Measurements from ENCODE around the gene DSG1. TPM values are rescaled to one million over a fixed set of nuclear protein-coding genes. Genes with fewer than 3 reads are reported as not detected.

Gene DSG1
- total RNA-seq, 1 donor from 2014 or later = not detected

DNA sequence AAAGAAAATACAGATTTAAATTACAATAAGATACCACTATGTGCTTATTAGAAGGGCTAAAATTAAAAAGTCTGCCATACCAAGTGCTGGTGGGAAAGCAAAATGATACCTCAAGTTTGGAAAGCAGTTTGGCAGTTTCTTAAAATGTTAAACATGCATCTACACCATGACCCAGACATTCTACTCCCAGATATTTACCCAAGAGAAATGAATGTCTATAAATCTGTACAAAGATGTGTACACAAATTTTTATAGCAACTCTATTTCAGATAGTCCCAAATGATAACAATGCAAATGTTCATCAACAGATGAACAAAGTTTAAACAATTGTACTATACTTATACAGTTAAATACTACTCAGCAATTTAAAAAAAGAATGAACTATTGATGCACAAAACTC is 51.5 kb downstream of the DSG1 start:
- no peaks in the 10 kb centered on the region for H3K27me3 Mint-ChIP-seq (ENCODE audit: low read depth)
- intact Hi-C loops (cut with micrococcal nuclease) = no loop called here
- H3K36me3 Mint-ChIP-seq (ENCODE audit: low read depth) = no peaks in the 10 kb centered on the region
- no peak overlapping the region for H3K4me3 Mint-ChIP-seq (ENCODE audit: low read depth)
- no peak overlapping the region for H3K27ac Mint-ChIP-seq
- no peak for DNase-seq (ENCODE audit: low spot score)
- no peaks in the 10 kb centered on the region for H3K4me1 Mint-ChIP-seq (ENCODE audit: low read depth)
- no peaks in the 10 kb centered on the region for H3K9me3 Mint-ChIP-seq

DNA sequence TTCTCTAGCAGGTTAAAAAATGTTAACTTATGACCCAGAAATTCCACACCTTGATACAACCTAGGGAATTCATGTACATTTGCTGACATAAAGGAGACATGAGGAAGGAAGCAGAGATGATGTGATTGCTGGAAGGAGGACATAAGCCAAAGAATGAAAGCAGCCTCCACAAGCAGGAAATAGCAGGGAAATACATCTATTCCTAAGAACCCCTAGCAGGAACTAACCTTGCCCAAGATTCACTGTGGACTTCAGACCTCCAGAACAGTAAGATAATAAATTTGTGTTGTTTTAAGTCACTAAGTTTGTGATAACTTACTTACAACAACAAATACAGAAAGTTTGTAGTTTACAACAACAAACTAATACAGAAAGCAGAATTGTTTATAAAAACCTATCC is 54.0 kb downstream of the DSG1 start:
- Mint-ChIP-seq H3K27ac (no peak overlapping the region), H3K36me3 (ENCODE audit: low read depth) (no peaks in the 10 kb centered on the region), H3K4me3 (ENCODE audit: low read depth) (no peak overlapping the region), H3K4me1 (ENCODE audit: low read depth) (no peaks in the 10 kb centered on the region), H3K9me3 (no peaks in the 10 kb centered on the region), H3K27me3 (ENCODE audit: low read depth) (no peaks in the 10 kb centered on the region)
- DNase-seq (ENCODE audit: low spot score) = no peak
- intact Hi-C loops (cut with micrococcal nuclease) = no loop called here

DNA sequence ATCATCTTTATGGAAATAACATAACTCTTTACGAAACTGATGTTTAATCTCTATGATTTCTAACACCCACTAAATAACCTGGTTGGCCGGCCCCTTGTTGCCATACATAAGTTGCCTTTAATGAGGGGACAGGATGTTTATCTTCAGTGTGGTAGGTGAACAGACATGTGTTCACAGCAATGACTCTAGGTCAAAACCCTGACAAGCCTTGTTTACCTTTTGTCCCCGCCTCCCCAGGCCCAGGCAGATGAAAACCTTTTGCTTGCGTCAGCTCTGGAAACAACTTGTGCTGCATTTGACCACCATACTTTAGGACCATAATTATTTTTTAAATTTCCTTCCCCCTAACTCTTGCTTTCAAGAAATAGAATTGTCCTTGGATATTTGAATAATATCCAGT is 55.7 kb downstream of the DSG1 start:
- no peaks in the 10 kb centered on the region for H3K4me1 Mint-ChIP-seq (ENCODE audit: low read depth)
- no peaks in the 10 kb centered on the region for H3K9me3 Mint-ChIP-seq
- no peak overlapping the region for H3K27ac Mint-ChIP-seq
- no peak overlapping the region for H3K4me3 Mint-ChIP-seq (ENCODE audit: low read depth)
- intact Hi-C loops (cut with micrococcal nuclease) = no loop called here
- no peak for DNase-seq (ENCODE audit: low spot score)
- no peaks in the 10 kb centered on the region for H3K27me3 Mint-ChIP-seq (ENCODE audit: low read depth)
- no peaks in the 10 kb centered on the region for H3K36me3 Mint-ChIP-seq (ENCODE audit: low read depth)

DNA sequence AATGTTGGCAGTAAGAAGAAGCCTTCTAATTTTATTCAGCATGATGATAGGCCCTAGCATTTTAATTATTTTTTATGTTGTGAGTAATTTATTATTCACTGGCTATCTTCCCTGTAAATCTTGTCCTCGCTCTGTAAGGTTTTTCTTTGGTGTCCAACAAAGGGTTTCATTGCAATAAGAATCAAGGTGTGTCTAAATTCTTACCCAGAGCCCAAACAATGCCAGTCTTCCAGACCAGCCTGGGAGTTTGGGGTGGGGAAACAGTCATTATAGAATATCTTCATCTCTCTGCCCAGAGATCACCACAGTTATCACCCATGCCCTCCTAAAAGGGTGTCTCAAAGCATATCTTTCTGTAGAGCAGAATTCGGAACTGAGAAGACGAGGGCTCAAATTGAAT is 58.5 kb downstream of the DSG1 start, which contains the start of gene DSG4:
TSS of gene DSG4 (plus strand) at position 301 of the 400 bp plus-strand sequence. CDS start 135 bp downstream, outside the sequence.
- H3K4me1 Mint-ChIP-seq (ENCODE audit: low read depth) = no peaks in the 10 kb centered on the region
- H3K27me3 Mint-ChIP-seq (ENCODE audit: low read depth) = no peaks in the 10 kb centered on the region
- no peak for DNase-seq (ENCODE audit: low spot score)
- intact Hi-C loops (cut with micrococcal nuclease) = no loop called here
- no peak within 1 kb of the TSS for H3K4me3 Mint-ChIP-seq (ENCODE audit: low read depth)
- no peaks in the 10 kb centered on the region for H3K36me3 Mint-ChIP-seq (ENCODE audit: low read depth)
- H3K9me3 Mint-ChIP-seq = no peaks in the 10 kb centered on the region
- H3K27ac Mint-ChIP-seq = no peak within 1 kb of the TSS

DNA sequence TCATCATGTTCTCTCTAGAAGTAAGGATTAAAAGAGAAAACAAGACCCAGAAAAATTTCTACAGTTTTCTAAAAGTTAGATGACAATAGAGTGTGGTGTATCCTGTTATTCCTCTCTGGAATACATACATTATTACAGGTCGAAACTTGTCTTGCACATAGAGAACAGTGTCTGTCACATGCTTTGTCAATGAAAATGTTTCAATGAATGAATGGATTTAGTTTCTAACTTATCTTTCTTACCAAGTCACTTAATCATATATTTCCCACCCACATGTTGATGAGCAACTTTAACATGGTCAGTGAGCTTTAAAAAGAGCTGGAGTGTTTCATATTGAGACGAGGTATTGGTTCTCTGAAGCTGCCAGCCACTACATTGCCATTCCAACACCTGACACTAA is 63.0 kb downstream of the DSG1 start:
- intact Hi-C loops (cut with micrococcal nuclease) = no loop called here
- no peaks in the 10 kb centered on the region for H3K9me3 Mint-ChIP-seq
- H3K27ac Mint-ChIP-seq = no peak overlapping the region
- H3K27me3 Mint-ChIP-seq (ENCODE audit: low read depth) = no peaks in the 10 kb centered on the region
- no peak for DNase-seq (ENCODE audit: low spot score)
- H3K36me3 Mint-ChIP-seq (ENCODE audit: low read depth) = no peaks in the 10 kb centered on the region
- no peak overlapping the region for H3K4me3 Mint-ChIP-seq (ENCODE audit: low read depth)
- H3K4me1 Mint-ChIP-seq (ENCODE audit: low read depth) = no peaks in the 10 kb centered on the region

DNA sequence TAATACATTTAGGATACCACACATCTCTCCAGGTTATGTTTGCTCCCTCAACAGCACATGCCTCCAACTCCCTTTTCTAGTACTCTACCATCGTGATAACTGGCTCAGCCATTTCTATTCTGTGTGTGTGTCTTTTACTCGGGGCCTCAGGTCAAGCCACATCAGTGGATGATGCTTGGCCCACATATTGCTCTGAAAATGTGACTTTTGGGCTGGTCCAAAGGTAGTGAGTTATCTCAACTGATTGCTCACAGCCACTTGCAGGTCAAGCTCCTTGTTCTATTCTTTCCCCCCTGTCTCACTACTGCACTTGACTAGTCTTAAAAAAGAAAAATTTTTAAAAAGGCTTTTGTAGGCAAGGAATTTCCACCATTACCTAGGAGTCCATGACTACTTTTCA is 64.1 kb downstream of the DSG1 start:
- Mint-ChIP-seq H3K27me3 (ENCODE audit: low read depth) (no peaks in the 10 kb centered on the region), H3K9me3 (no peaks in the 10 kb centered on the region), H3K27ac (no peak overlapping the region), H3K36me3 (ENCODE audit: low read depth) (no peaks in the 10 kb centered on the region), H3K4me3 (ENCODE audit: low read depth) (no peak overlapping the region), H3K4me1 (ENCODE audit: low read depth) (no peaks in the 10 kb centered on the region)
- intact Hi-C loops (cut with micrococcal nuclease) = no loop called here
- no peak for DNase-seq (ENCODE audit: low spot score)

DNA sequence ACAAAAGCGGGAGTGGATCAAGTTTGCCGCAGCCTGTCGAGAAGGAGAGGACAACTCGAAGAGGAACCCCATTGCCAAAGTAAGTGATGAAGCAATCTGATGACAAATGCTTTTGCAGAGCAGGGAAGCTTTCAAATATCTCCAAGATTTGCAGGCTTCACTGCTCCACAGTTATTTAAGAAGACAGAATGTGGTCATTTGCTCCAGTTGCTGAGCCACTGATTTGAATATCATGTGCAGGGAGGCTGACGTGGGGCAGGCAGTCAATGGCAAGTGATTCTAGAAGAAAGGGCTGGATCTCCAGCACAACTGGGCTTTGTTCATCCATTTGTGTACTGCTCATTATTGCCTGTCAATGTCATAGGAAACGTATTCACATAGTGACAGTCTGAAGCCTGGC is 68.8 kb downstream of the DSG1 start:
- H3K9me3 Mint-ChIP-seq = no peaks in the 10 kb centered on the region
- intact Hi-C loops (cut with micrococcal nuclease) = no loop called here
- H3K36me3 Mint-ChIP-seq (ENCODE audit: low read depth) = no peaks in the 10 kb centered on the region
- H3K4me3 Mint-ChIP-seq (ENCODE audit: low read depth) = no peak overlapping the region
- DNase-seq (ENCODE audit: low spot score) = no peak
- H3K4me1 Mint-ChIP-seq (ENCODE audit: low read depth) = no peaks in the 10 kb centered on the region
- no peak overlapping the region for H3K27ac Mint-ChIP-seq
- no peaks in the 10 kb centered on the region for H3K27me3 Mint-ChIP-seq (ENCODE audit: low read depth)

DNA sequence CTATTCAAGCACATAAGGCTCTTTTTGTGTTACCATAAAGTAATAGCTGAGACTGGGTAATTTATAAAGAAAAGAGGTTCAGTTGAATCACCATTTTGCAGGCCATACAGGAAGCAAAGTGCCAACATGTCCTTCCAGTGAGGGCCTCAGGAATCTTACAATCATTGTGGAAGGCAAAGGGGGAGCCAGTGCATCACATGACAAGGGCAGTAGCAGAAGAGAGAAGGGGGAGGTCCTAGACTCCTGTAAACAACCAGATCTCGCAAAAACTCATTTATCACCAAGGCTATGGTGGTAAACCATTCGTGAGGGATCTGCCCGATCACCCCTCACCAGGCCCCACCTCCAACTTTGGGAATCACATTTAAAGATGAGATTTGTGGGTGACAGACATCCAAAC is 75.3 kb downstream of the DSG1 start:
- no peak for DNase-seq (ENCODE audit: low spot score)
- Mint-ChIP-seq H3K4me1 (ENCODE audit: low read depth) (no peaks in the 10 kb centered on the region), H3K9me3 (no peaks in the 10 kb centered on the region), H3K4me3 (ENCODE audit: low read depth) (no peak overlapping the region), H3K27ac (no peak overlapping the region), H3K36me3 (ENCODE audit: low read depth) (no peaks in the 10 kb centered on the region), H3K27me3 (ENCODE audit: low read depth) (no peaks in the 10 kb centered on the region)
- intact Hi-C loops (cut with micrococcal nuclease) = no loop called here

DNA sequence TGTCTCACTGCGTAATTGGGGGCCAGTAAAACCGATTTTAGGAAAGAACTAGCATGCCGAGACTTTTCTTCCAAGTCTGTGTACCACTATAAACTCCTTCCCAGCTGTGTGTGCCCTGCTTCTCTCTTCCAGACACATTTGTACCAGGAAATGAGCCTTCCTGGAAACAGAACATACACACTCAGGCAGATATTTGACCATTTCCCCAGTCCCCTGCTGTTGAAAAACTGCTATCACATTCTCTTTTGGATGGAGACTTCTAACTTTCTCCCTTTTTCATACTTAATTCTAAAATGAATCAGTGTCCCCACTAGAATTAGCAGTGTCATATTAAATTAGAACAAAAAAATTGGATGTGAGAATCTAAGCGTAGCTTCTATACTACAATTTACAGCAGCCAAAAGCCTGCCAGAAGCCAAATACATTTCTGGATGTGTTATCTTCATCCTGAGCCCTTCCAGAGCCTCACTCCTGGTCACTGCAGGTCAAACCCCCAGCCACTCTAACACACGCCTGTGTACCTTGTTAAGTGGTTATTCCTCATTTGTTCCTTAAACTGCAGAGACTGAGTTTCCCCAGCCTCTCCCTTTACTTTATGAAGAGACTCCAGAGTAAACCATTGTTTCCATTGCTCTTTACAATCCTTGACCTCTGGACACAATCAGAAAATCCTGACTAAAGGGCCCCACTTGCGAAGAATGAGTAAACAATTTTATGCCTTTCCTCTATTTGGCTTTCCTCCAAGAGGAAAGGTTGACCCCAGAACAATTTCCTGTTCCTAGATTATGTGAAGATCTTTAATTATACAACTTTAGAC is 79.0 kb downstream of the DSG1 start:
- Mint-ChIP-seq H3K27me3 (ENCODE audit: low read depth) (no peaks in the 10 kb centered on the region), H3K9me3 (no peaks in the 10 kb centered on the region), H3K36me3 (ENCODE audit: low read depth) (no peaks in the 10 kb centered on the region), H3K4me1 (ENCODE audit: low read depth) (no peaks in the 10 kb centered on the region), H3K4me3 (ENCODE audit: low read depth) (no peak overlapping the region), H3K27ac (no peak overlapping the region)
- intact Hi-C loops (cut with micrococcal nuclease) = no loop called here
- DNase-seq (ENCODE audit: low spot score) = no peak

DNA sequence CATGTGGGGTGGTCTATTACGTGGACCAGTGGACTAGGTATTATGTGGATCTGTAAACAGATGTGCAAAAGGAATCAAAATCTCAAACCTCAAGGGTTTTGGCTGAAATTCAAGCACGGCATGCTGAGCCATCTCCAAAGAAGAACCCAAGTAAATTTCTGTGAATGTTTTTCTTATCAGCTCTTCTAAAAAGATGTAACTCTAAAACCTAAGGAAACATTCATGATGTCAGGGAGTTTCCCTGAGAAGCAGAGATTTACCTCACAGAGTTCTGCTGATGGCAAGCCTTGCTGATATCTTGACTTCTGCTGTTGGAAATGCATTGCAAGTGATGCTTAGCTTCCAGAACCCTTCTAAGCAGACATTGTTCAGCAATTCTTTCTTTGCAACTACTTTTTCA is 80.2 kb downstream of the DSG1 start:
- Mint-ChIP-seq H3K4me3 (ENCODE audit: low read depth) (no peak overlapping the region), H3K27me3 (ENCODE audit: low read depth) (no peaks in the 10 kb centered on the region), H3K9me3 (no peaks in the 10 kb centered on the region), H3K27ac (no peak overlapping the region), H3K4me1 (ENCODE audit: low read depth) (no peaks in the 10 kb centered on the region), H3K36me3 (ENCODE audit: low read depth) (no peaks in the 10 kb centered on the region)
- DNase-seq (ENCODE audit: low spot score) = no peak
- intact Hi-C loops (cut with micrococcal nuclease) = no loop called here

DNA sequence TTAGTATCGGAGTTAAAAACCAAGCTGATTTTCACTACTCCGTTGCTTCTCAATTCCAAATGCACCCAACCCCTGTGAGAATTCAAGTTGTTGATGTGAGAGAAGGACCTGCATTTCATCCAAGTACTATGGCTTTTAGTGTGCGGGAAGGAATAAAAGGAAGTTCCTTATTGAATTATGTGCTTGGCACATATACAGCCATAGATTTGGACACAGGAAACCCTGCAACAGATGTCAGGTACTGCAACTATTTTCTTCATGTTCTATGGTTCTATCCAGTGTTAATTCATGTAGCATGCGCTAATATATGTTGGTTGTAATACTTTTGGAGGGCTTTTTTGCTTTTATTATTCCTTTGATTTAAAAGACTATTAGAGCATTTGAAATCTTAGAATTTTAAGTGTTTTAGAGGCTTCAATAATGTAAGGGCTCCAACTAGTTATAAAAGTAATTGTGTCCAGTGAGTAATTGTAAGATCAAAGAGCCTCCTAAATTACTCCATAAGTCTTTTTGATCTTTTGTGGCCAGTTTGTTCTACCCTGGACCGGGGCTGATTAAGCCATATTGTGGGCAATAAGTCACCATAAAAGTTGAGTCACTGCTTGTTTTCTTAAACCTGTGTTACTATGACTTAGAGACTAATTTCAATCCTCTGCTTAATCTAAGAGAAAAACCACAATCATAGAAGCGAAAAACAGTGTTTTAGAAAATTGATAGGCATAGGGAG is 81.5 kb downstream of the DSG1 start:
- Mint-ChIP-seq H3K4me1 (ENCODE audit: low read depth) (no peaks in the 10 kb centered on the region), H3K27me3 (ENCODE audit: low read depth) (no peaks in the 10 kb centered on the region), H3K36me3 (ENCODE audit: low read depth) (no peaks in the 10 kb centered on the region), H3K27ac (no peak overlapping the region), H3K9me3 (no peaks in the 10 kb centered on the region), H3K4me3 (ENCODE audit: low read depth) (no peak overlapping the region)
- intact Hi-C loops (cut with micrococcal nuclease) = no loop called here
- no peak for DNase-seq (ENCODE audit: low spot score)

DNA sequence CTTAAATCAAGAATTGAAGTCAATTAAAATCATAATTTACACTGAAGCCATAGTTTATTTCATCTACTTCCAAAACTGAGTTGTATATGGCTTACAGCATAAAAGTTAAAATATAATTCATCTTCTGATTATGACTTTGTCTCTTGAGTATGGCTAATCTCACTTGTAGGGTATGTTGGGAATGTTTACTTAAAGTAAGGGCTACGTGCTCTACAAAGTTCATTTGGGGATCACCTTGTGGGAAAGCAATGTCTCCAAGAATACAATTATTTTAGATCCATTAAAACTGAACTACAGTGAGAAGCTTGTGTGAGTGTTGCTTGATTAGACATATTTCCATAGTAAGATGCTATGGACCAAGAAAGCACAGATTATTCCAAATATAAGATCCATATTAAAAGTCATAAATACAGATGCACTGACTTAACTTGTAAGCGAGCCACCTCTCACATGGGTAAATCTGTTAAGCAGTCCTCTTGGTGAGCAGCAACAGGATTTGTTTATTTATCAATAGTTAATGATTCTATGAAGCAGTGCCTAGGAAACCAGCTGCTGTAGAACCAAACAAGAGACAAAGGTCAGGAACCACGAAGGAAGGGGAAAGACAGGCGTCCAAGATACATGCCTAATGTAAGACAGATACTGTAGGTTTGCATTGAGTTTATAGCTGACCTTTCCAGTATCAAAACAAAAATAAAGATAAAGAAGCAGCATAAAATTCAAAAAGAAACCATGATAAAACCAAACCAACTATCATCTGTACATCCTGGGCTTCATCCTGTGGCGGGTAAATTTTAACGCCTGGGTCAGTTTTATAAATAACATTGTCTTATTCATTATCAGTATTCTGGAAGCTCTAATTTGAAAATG is 83.4 kb downstream of the DSG1 start:
- no peaks in the 10 kb centered on the region for H3K4me1 Mint-ChIP-seq (ENCODE audit: low read depth)
- H3K9me3 Mint-ChIP-seq = no peaks in the 10 kb centered on the region
- H3K27me3 Mint-ChIP-seq (ENCODE audit: low read depth) = no peaks in the 10 kb centered on the region
- no peaks in the 10 kb centered on the region for H3K36me3 Mint-ChIP-seq (ENCODE audit: low read depth)
- intact Hi-C loops (cut with micrococcal nuclease) = no loop called here
- DNase-seq (ENCODE audit: low spot score) = no peak
- H3K27ac Mint-ChIP-seq = no peak overlapping the region
- no peak overlapping the region for H3K4me3 Mint-ChIP-seq (ENCODE audit: low read depth)

DNA sequence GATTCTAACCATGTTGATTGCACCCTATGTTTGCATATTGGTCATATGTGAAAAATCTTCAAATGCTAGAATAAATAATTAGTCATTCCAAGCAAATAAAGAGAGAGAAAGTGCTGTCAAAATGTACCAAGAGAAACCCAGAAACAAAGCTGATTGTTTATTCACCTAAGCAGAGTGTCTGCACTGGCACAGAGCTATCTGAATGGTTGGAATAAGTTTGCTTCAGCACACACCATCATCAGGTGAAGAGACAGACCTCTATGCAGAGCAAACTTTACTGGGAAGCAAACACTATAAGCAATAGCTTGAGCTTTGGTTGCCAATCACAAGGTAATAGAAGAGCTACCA is 84.0 kb downstream of the DSG1 start:
- DNase-seq (ENCODE audit: low spot score) = no peak
- H3K4me3 Mint-ChIP-seq (ENCODE audit: low read depth) = no peak overlapping the region
- intact Hi-C loops (cut with micrococcal nuclease) = no loop called here
- no peaks in the 10 kb centered on the region for H3K4me1 Mint-ChIP-seq (ENCODE audit: low read depth)
- no peaks in the 10 kb centered on the region for H3K27me3 Mint-ChIP-seq (ENCODE audit: low read depth)
- no peak overlapping the region for H3K27ac Mint-ChIP-seq
- no peaks in the 10 kb centered on the region for H3K9me3 Mint-ChIP-seq
- H3K36me3 Mint-ChIP-seq (ENCODE audit: low read depth) = no peaks in the 10 kb centered on the region

Measured in activated T-helper 2 cell treated with anti-CD3 and anti-CD28 coated beads, Interferon-gamma antibody, Interleukin-2, Interleukin-4, amounts not matched to agents 10 μg/mL and 5 μg/mL and 100 μg/mL, durations not matched to agents 14 hours and 24 hours and 36 hours (primary cell).